HEK293 (cell line): ENCODE results near the gene PCID2.

ENCODE experiments used
- CTCF ChIA-PET: fragments of 350-600 bp; formaldehyde crosslinking; extraction: SDS; loops from one replicate; lab custom pipeline; 2021; ENCODE audit warnings: antibody characterized with exemption; lab: Yijun Ruan, JAX
- POLR2A ChIA-PET: fragments of 300-600 bp; formaldehyde crosslinking; extraction: SDS; loops from one replicate; lab custom pipeline; 2020; ENCODE audit warnings: antibody characterized with exemption, inconsistent platforms; lab: Yijun Ruan, JAX
- H3K27ac ChIP-seq: fragments of 200-500 bp; sonication (Bioruptor generic); 2 replicates; pipeline ENCODE4 v1.5.1; 2014; ENCODE audit warnings: low read depth, low read length, control low read depth, inconsistent platforms; ENCODE audit errors: extremely low read depth
- H3K36me3 ChIP-seq, 2 experiments: fragments of 200-500 bp in 1 of 2; sonication (Bioruptor generic) in 1 of 2; 1 replicate in 1 of 2; 2 replicates in 1 of 2; pipeline ENCODE4 v1.5.1; 2014 to 2017; ENCODE audit warnings: inconsistent platforms in 2 of 2, low read length in 2 of 2; ENCODE audit not compliant: control insufficient read depth in 2 of 2, insufficient read depth in 1 of 2
- H3K4me1 ChIP-seq: fragments of 200-500 bp; sonication (Bioruptor generic); 2 replicates; pipeline ENCODE4 v1.5.1; 2014; ENCODE audit warnings: mild to moderate bottlenecking, low read length, inconsistent platforms; ENCODE audit not compliant: control insufficient read depth, insufficient read depth
- H3K4me3 ChIP-seq: 2 replicates; pipeline ENCODE4 v1.5.1; 2011; ENCODE audit warnings: low read depth, mild to moderate bottlenecking, control low read depth, low read length, moderate library complexity
- H3K9me3 ChIP-seq: fragments of 200-500 bp; sonication (Bioruptor generic); 2 replicates; pipeline ENCODE4 v1.5.1; 2014; ENCODE audit warnings: low read depth, low read length, inconsistent platforms; ENCODE audit not compliant: control insufficient read depth, insufficient read depth
- GLI4 ChIP-seq: fragments of 450-650 bp; formaldehyde crosslinking; IDR thresholded peaks from 2 replicates; pipeline ENCODE4 v1.5.1; 2016; ENCODE audit warnings: missing biosample characterization, missing genetic modification characterization
- KLF7 ChIP-seq: fragments of 450-650 bp; formaldehyde crosslinking; IDR thresholded peaks from 2 replicates; pipeline ENCODE4 v1.5.1; 2016; ENCODE audit warnings: missing biosample characterization, missing genetic modification characterization, borderline replicate concordance
- KLF9 ChIP-seq: fragments of 450-650 bp; formaldehyde crosslinking; IDR thresholded peaks from 2 replicates; pipeline ENCODE4 v1.5.1; 2016; ENCODE audit warnings: missing biosample characterization, missing genetic modification characterization, low read depth
- PRDM2 ChIP-seq: fragments of 450-650 bp; formaldehyde crosslinking; IDR thresholded peaks from 2 replicates; pipeline ENCODE4 v1.5.1; 2016; ENCODE audit warnings: missing biosample characterization, missing genetic modification characterization, borderline replicate concordance
- TCF7L2 ChIP-seq: IDR thresholded peaks from 2 replicates; pipeline ENCODE4 v1.6.1; 2011; ENCODE audit warnings: low read depth, mild to moderate bottlenecking, inconsistent platforms, low read length, moderate library complexity, borderline replicate concordance
- TRIM28 ChIP-seq: IDR thresholded peaks from 2 replicates; pipeline ENCODE4 v1.6.1; 2011; ENCODE audit warnings: low read length, control low read depth, borderline replicate concordance
- ZBTB1 ChIP-seq: fragments of 450-650 bp; formaldehyde crosslinking; IDR thresholded peaks from 2 replicates; pipeline ENCODE4 v1.5.1; 2016; ENCODE audit warnings: missing biosample characterization, missing genetic modification characterization
- ZBTB17 ChIP-seq: fragments of 450-650 bp; formaldehyde crosslinking; IDR thresholded peaks from 2 replicates; pipeline ENCODE4 v1.5.1; 2016; ENCODE audit warnings: missing biosample characterization, missing genetic modification characterization
- ZEB2 ChIP-seq: fragments of 450-650 bp; formaldehyde crosslinking; IDR thresholded peaks from 2 replicates; pipeline ENCODE4 v1.5.1; 2016; ENCODE audit warnings: missing biosample characterization, missing genetic modification characterization
- ZNF133 ChIP-seq: fragments of 450-650 bp; formaldehyde crosslinking; IDR thresholded peaks from 2 replicates; pipeline ENCODE4 v1.5.1; 2016; ENCODE audit warnings: missing biosample characterization, missing genetic modification characterization
- ZNF202 ChIP-seq: fragments of 450-650 bp; formaldehyde crosslinking; IDR thresholded peaks from 2 replicates; pipeline ENCODE4 v1.5.1; 2016; ENCODE audit warnings: missing biosample characterization, missing genetic modification characterization, borderline replicate concordance
- ZNF239 ChIP-seq: fragments of 450-650 bp; formaldehyde crosslinking; IDR thresholded peaks from 2 replicates; pipeline ENCODE4 v1.5.1; 2016; ENCODE audit warnings: missing biosample characterization, missing genetic modification characterization
- ZNF280D ChIP-seq: fragments of 450-650 bp; formaldehyde crosslinking; IDR thresholded peaks from 2 replicates; pipeline ENCODE4 v1.5.1; 2016; ENCODE audit warnings: missing biosample characterization, missing genetic modification characterization
- ZNF362 ChIP-seq: fragments of 450-650 bp; formaldehyde crosslinking; IDR thresholded peaks from 2 replicates; pipeline ENCODE4 v1.5.1; 2016; ENCODE audit warnings: missing biosample characterization, missing genetic modification characterization
- ZNF488 ChIP-seq: fragments of 450-650 bp; formaldehyde crosslinking; IDR thresholded peaks from 2 replicates; pipeline ENCODE4 v1.5.1; 2016; ENCODE audit warnings: missing biosample characterization, missing genetic modification characterization
- ZNF548 ChIP-seq: fragments of 450-650 bp; formaldehyde crosslinking; IDR thresholded peaks from 2 replicates; pipeline ENCODE4 v1.5.1; 2016; ENCODE audit warnings: missing biosample characterization, missing genetic modification characterization
- ZNF560 ChIP-seq: fragments of 450-650 bp; formaldehyde crosslinking; IDR thresholded peaks from 2 replicates; pipeline ENCODE4 v1.5.1; 2017; ENCODE audit warnings: missing biosample characterization, missing genetic modification characterization, borderline replicate concordance
- ZNF571 ChIP-seq: fragments of 450-650 bp; formaldehyde crosslinking; IDR thresholded peaks from 2 replicates; pipeline ENCODE4 v1.5.0; 2017; ENCODE audit warnings: missing biosample characterization, missing genetic modification characterization
- ZNF600 ChIP-seq: fragments of 450-650 bp; formaldehyde crosslinking; IDR thresholded peaks from 2 replicates; pipeline ENCODE4 v1.5.1; 2016; ENCODE audit warnings: missing biosample characterization, missing genetic modification characterization
- ZNF639 ChIP-seq: fragments of 450-650 bp; formaldehyde crosslinking; IDR thresholded peaks from 2 replicates; pipeline ENCODE4 v1.5.1; 2016; ENCODE audit warnings: missing biosample characterization, missing genetic modification characterization
- TF ChIP-seq, protein P1 (sequence below): fragments of 450-650 bp; formaldehyde crosslinking; IDR thresholded peaks from 2 replicates; pipeline ENCODE4 v1.5.1; 2016; ENCODE audit warnings: missing biosample characterization, missing genetic modification characterization

Gene PCID2

GRCh38 chr13:113216254-113217048 is 8.0 kb upstream of the PCID2 start:
- ChIA-PET POLR2A (interaction anchor here (1.2 kb wide), 1 partner anchor 8 kb away, joined by 3 read pairs; the partner anchor contains the start of gene PCID2), CTCF (no interaction called here)
- peak overlapping the region; percentile 20; the same call in 1 of the 2 replicates for H3K27ac ChIP-seq
- H3K4me1 ChIP-seq: peaks cover 6% of the 10 kb centered on the region; the same call in 1 of the 2 replicates
- no peaks in the 10 kb centered on the region for H3K9me3 ChIP-seq
- no peak overlapping the region for H3K4me3 ChIP-seq
- H3K36me3 ChIP-seq: peaks cover 0 to 37% of the 10 kb centered on the region in 2 experiments; a peak in 2 of 3 replicates
- peak; percentile 19; the same call in 1 of the 2 replicates for TF ChIP-seq TRIM28
- TF ChIP-seq ZNF280D: no peak
- TF ChIP-seq ZNF362 (tag by site-specific recombination): no peak
- peak; percentile 60; the same call in 1 of the 2 replicates for TF ChIP-seq ZBTB17 (tag by site-specific recombination)
- no peak for TF ChIP-seq ZNF488
- TF ChIP-seq ZNF560: no peak
- no peak for TF ChIP-seq ZNF133
- TF ChIP-seq ZNF239: no peak
- TF ChIP-seq, protein P1, sequence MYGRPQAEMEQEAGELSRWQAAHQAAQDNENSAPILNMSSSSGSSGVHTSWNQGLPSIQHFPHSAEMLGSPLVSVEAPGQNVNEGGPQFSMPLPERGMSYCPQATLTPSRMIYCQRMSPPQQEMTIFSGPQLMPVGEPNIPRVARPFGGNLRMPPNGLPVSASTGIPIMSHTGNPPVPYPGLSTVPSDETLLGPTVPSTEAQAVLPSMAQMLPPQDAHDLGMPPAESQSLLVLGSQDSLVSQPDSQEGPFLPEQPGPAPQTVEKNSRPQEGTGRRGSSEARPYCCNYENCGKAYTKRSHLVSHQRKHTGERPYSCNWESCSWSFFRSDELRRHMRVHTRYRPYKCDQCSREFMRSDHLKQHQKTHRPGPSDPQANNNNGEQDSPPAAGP: no peak
- no peak for TF ChIP-seq TCF7L2
- no peak for TF ChIP-seq ZNF639 (tag by site-specific recombination)
- peak; percentile 69; the same call in 1 of the 2 replicates for TF ChIP-seq ZNF600 (tag by site-specific recombination)
- no peak for TF ChIP-seq ZBTB1
- no peak for TF ChIP-seq PRDM2 (tag by site-specific recombination)
- no peak for TF ChIP-seq KLF9
- no peak for TF ChIP-seq ZNF548 (tag by site-specific recombination)
- no peak for TF ChIP-seq GLI4 (tag by site-specific recombination)
- no peak for TF ChIP-seq ZNF202
- no peak for TF ChIP-seq KLF7 (tag by site-specific recombination)
- TF ChIP-seq ZEB2 (tag by site-specific recombination): no peak
- no peak for TF ChIP-seq ZNF571 (tag by site-specific recombination)
